ENCODE data around the gene FTL.
A peak's percentile ranks its signal among the peaks of the same experiment; 100 is the strongest.

FTL gene

GRCh38 chr19:48993175-48994034, 28.3 kb downstream of the FTL start, which contains the start of the genes GYS1 and RUVBL2:
Gene GYS1 (minus strand): TSS chr19:48993309. CDS start chr19:48993112, 197 bp downstream.
Gene RUVBL2 (plus strand): TSS chr19:48993887. CDS start chr19:48993912, 25 bp downstream.
- peak; percentile 80 for TF ChIP-seq CTCF (conservative IDR thresholded peaks at IDR 0.05; ENCODE audit: low read length)
- DNase-seq (ENCODE audit: low read depth) = peak; percentile 100
- peak within 1 kb of the TSS; percentile 98 for H3K4me3 ChIP-seq (ENCODE audit: low read length)

- no peak for TF ChIP-seq CTCF (conservative IDR thresholded peaks at IDR 0.05; ENCODE audit: low read length)
- no peak for DNase-seq (ENCODE audit: low read depth)
- peak overlapping the region; percentile 96 for H3K4me3 ChIP-seq (ENCODE audit: low read length)
Observed at GRCh38 chr19:48994035-48994386, 28.9 kb downstream of the FTL start.

GRCh38 chr19:48997972-48998371, 32.9 kb downstream of the FTL start:
- peak; percentile 49 for DNase-seq (ENCODE audit: low read depth)

GRCh38 chr19:48999481-49000325, 34.6 kb downstream of the FTL start:
- H3K4me3 ChIP-seq (ENCODE audit: low read length) = no peak overlapping the region
- TF ChIP-seq CTCF (conservative IDR thresholded peaks at IDR 0.05; ENCODE audit: low read length) = peak; percentile 82
- peak; percentile 74 for DNase-seq (ENCODE audit: low read depth)

More at GRCh38 chr19:48997972-48998371, 32.9 kb downstream of the FTL start:
- no peak overlapping the region for H3K4me3 ChIP-seq (ENCODE audit: low read length)
- peak; percentile 54 for TF ChIP-seq CTCF (conservative IDR thresholded peaks at IDR 0.05; ENCODE audit: low read length)

- no peak overlapping the region for H3K4me3 ChIP-seq (ENCODE audit: low read length)
Observed at GRCh38 chr19:49004133-49004532, 39.0 kb downstream of the FTL start.

GRCh38 chr19:49004964-49005614, 40.0 kb downstream of the FTL start:
- TF ChIP-seq CTCF (conservative IDR thresholded peaks at IDR 0.05; ENCODE audit: low read length) = no peak
- DNase-seq (ENCODE audit: low read depth) = no peak
- no peak overlapping the region for H3K4me3 ChIP-seq (ENCODE audit: low read length)

More at GRCh38 chr19:49004133-49004532, 39.0 kb downstream of the FTL start:
- TF ChIP-seq CTCF (conservative IDR thresholded peaks at IDR 0.05; ENCODE audit: low read length) = no peak
- no peak for DNase-seq (ENCODE audit: low read depth)

All from AG10803 (cell line).